Keratinocyte (primary cell): ENCODE measurements around the gene DNAH2. TPM values are rescaled to one million over a fixed set of nuclear protein-coding genes. Genes with fewer than 3 reads are reported as not detected.

Source experiments
- DNase-seq: peaks from one replicate; pipeline ENCODE4 v3.0.0-alpha.2; 2011; ENCODE audit warnings: low read depth, missing footprints, low spot score
- FAIRE-seq: peaks from 2 replicates; lab custom pipeline; 2011; peaks lifted over from hg19 to GRCh38; lab: Jason Lieb, UNC
- H2AFZ ChIP-seq: 2 replicates; pipeline ENCODE4 v1.6.0; 2012; ENCODE audit warnings: low read length, control low read depth, inconsistent platforms; ENCODE audit not compliant: control insufficient read depth
- H3K27ac ChIP-seq: 2 replicates; pipeline ENCODE4 v1.5.1; 2011; ENCODE audit warnings: low read length; ENCODE audit not compliant: control insufficient read depth, insufficient read depth
- H3K27me3 ChIP-seq: 3 replicates; pipeline ENCODE4 v1.6.0; 2011; ENCODE audit warnings: low read length; ENCODE audit not compliant: control insufficient read depth, insufficient read depth; ENCODE audit errors: extremely low read depth
- H3K36me3 ChIP-seq, 2 experiments: 2 replicates in 1 of 2; 3 replicates in 1 of 2; pipeline ENCODE4 v1.5.1; 2011; ENCODE audit warnings: low read length in 2 of 2, mild to moderate bottlenecking in 1 of 2; ENCODE audit not compliant: control insufficient read depth in 2 of 2, insufficient read depth in 2 of 2; ENCODE audit errors: extremely low read depth in 1 of 2
- H3K4me1 ChIP-seq: 3 replicates; pipeline ENCODE4 v1.5.1; 2011; ENCODE audit warnings: low read length; ENCODE audit not compliant: control insufficient read depth, insufficient read depth; ENCODE audit errors: extremely low read depth
- H3K4me2 ChIP-seq: 3 replicates; pipeline ENCODE4 v1.6.0; 2011; ENCODE audit warnings: low read depth, low read length; ENCODE audit not compliant: control insufficient read depth, insufficient read depth; ENCODE audit errors: extremely low read depth
- H3K4me3 ChIP-seq, 3 experiments: fragments of 200-600 bp in 1 of 3; sonication (generic) in 1 of 3; 2 replicates in 2 of 3; 3 replicates in 1 of 3; pipeline ENCODE4 v1.5.1; 2011 to 2016; ENCODE audit warnings: low read length in 3 of 3, mild to moderate bottlenecking in 3 of 3, control low read depth in 2 of 3, inconsistent platforms in 1 of 3, low read depth in 1 of 3, mixed read lengths in 1 of 3, mixed run types in 1 of 3, moderate library complexity in 1 of 3; ENCODE audit not compliant: control insufficient read depth in 2 of 3, insufficient read depth in 2 of 3; ENCODE audit errors: extremely low read depth in 1 of 3
- H3K79me2 ChIP-seq: 2 replicates; pipeline ENCODE4 v1.6.0; 2012; ENCODE audit warnings: low read length; ENCODE audit not compliant: control insufficient read depth, insufficient read depth
- H3K9ac ChIP-seq: 3 replicates; pipeline ENCODE4 v1.6.0; 2011; ENCODE audit warnings: low read length; ENCODE audit not compliant: control insufficient read depth, insufficient read depth; ENCODE audit errors: extremely low read depth
- H3K9me1 ChIP-seq: 3 replicates; pipeline ENCODE4 v1.6.0; 2011; ENCODE audit warnings: low read length; ENCODE audit not compliant: control insufficient read depth, insufficient read depth; ENCODE audit errors: extremely low read depth
- H3K9me3 ChIP-seq: 2 replicates; pipeline ENCODE4 v1.5.1; 2012; ENCODE audit warnings: low read depth, low read length; ENCODE audit not compliant: control insufficient read depth
- H4K20me1 ChIP-seq: 3 replicates; pipeline ENCODE4 v1.6.0; 2011; ENCODE audit warnings: low read length; ENCODE audit not compliant: control insufficient read depth, insufficient read depth; ENCODE audit errors: extremely low read depth
- CTCF ChIP-seq, 3 experiments: IDR thresholded peaks in 1 of 3; conservative IDR thresholded peaks in 1 of 3; optimal IDR thresholded peaks in 1 of 3; 2 replicates in 2 of 3; 3 replicates in 1 of 3; pipeline versions ENCODE3 to v1.5.1; 2011; ENCODE audit warnings: low read length in 3 of 3, mild to moderate bottlenecking in 3 of 3, moderate library complexity in 2 of 3, control low read depth in 1 of 3, inconsistent platforms in 1 of 3; ENCODE audit not compliant: insufficient read depth in 2 of 3; ENCODE audit errors: extremely low read depth in 1 of 3
- EZH2 ChIP-seq: IDR thresholded peaks from one replicate; pipeline ENCODE4 v1.6.1; 2012; ENCODE audit warnings: inconsistent platforms, mild to moderate bottlenecking, low read length, moderate library complexity
- dilution Hi-C: fragments of 300-500 bp; cut with MboI; formaldehyde crosslinking; loops from one replicate; pipeline ENCODE4 v1.7.0; 2020; ENCODE audit warnings: low sequenced_read_pairs; ENCODE audit not compliant: extremely low pct_ligation_motif_present
- polyA plus RNA-seq, 5 experiments: library from polyadenylated mRNA; depleted of rRNA in 3 of 5; stranded (reverse) in 3 of 5; stranded (forward) in 1 of 5; unstranded in 1 of 5; fragments of >200 nt; gene quantifications; 1 replicate in 1 of 5; 2 replicates in 3 of 5; 3 replicates in 1 of 5; pipeline versions ENCODE4 v1.2.1 to v1.2.3, GENCODE V29; 2011 to 2012; ENCODE audit warnings: missing spikeins in 2 of 5, low read depth in 1 of 5, low replicate concordance in 1 of 5

Gene DNAH2
- polyA plus RNA-seq, 1 donor (not counting 4 experiments of a cell fraction or from before 2014, with no cell fraction given): 0.13 TPM

DNA sequence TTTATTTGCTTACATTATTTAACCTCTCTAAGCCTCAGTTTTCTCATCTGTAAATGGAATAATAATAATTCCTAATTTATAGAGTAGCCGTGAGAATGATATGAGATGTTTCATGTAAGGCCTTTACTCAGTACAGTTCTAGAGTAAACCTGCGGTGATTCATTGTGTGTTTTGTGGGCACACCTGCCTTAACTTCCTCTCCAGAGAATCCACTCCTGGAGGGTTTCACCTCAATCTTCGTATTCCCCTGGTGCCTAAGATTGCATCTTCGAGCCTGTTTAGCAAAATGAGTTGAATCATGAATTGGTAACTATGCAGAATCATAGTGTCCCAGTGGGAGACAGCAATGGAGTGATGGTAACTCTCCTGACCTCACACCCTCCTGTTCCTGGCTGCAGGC, 52.3 kb downstream of the DNAH2 start:
- Histone ChIP-seq H3K4me2 (no peak overlapping the region), H3K79me2 (no peaks in the 10 kb centered on the region), H4K20me1 (no peaks in the 10 kb centered on the region), H3K36me3 (no peaks in the 10 kb centered on the region), H3K9ac (no peak overlapping the region), H3K9me1 (no peaks in the 10 kb centered on the region), H3K4me3 (no peak overlapping the region), H3K27ac (no peak overlapping the region), H3K9me3 (no peaks in the 10 kb centered on the region), H3K4me1 (no peaks in the 10 kb centered on the region), H3K27me3 (no peaks in the 10 kb centered on the region), H2AFZ (no peak overlapping the region)
- no peak for DNase-seq
- dilution Hi-C loops: no loop called here
- FAIRE-seq: no peak
- TF ChIP-seq CTCF (optimal IDR thresholded peaks at IDR 0.05 in 1 of 3, IDR thresholded peaks at IDR 0.05 in 1 of 3, conservative IDR thresholded peaks at IDR 0.05 in 1 of 3; ENCODE audit: extremely low read depth in 1 of 3, insufficient read depth in 2 of 3, low read length in 3 of 3) (no peak), EZH2 (no peak)

GRCh38 chr17:7774055-7774521, 56.5 kb downstream of the DNAH2 start:
- H3K4me3 ChIP-seq: no peak overlapping the region
- DNase-seq (no peak), FAIRE-seq (no peak)
- no peak overlapping the region for H3K4me2 ChIP-seq
- no peaks in the 10 kb centered on the region for H4K20me1 ChIP-seq
- H3K9ac ChIP-seq: no peak overlapping the region
- no peak for TF ChIP-seq CTCF (optimal IDR thresholded peaks at IDR 0.05 in 1 of 3, IDR thresholded peaks at IDR 0.05 in 1 of 3, conservative IDR thresholded peaks at IDR 0.05 in 1 of 3; ENCODE audit: extremely low read depth in 1 of 3, insufficient read depth in 2 of 3, low read length in 3 of 3)
- no peak for TF ChIP-seq EZH2
- no peaks in the 10 kb centered on the region for H3K36me3 ChIP-seq
- no peaks in the 10 kb centered on the region for H3K9me3 ChIP-seq
- no peaks in the 10 kb centered on the region for H3K79me2 ChIP-seq
- dilution Hi-C loops: no loop called here
- H3K27ac ChIP-seq: no peak overlapping the region
- H3K27me3 ChIP-seq: no peaks in the 10 kb centered on the region
- H2AFZ ChIP-seq: no peak overlapping the region
- no peaks in the 10 kb centered on the region for H3K4me1 ChIP-seq
- H3K9me1 ChIP-seq: no peaks in the 10 kb centered on the region
